ENCODE results near the gene CHN2.

The CHN2 gene

GRCh38 chr7:29310625-29311024, 116.0 kb downstream of the CHN2 start:
- no peak for DNase-seq (ENCODE audit: low read depth)

GRCh38 chr7:29311314-29311713, 116.7 kb downstream of the CHN2 start:
- no peak for DNase-seq (ENCODE audit: low read depth)

GRCh38 chr7:29314148-29314547, 119.6 kb downstream of the CHN2 start:
- no peak for DNase-seq (ENCODE audit: low read depth)

- no peak for DNase-seq (ENCODE audit: low read depth)
Observed at GRCh38 chr7:29315122-29315891, 120.7 kb downstream of the CHN2 start.

GRCh38 chr7:29315892-29316270, 121.3 kb downstream of the CHN2 start:
- DNase-seq (ENCODE audit: low read depth) = no peak

- DNase-seq (ENCODE audit: low read depth) = no peak
Observed at GRCh38 chr7:29316926-29317325, 122.4 kb downstream of the CHN2 start.

GRCh38 chr7:29318853-29319718, 124.5 kb downstream of the CHN2 start:
- no peak for DNase-seq (ENCODE audit: low read depth)

- no peak for DNase-seq (ENCODE audit: low read depth)
Observed at GRCh38 chr7:29319719-29320521, 125.3 kb downstream of the CHN2 start.

- DNase-seq (ENCODE audit: low read depth) = no peak
Observed at GRCh38 chr7:29320577-29320976, 126.0 kb downstream of the CHN2 start.

- DNase-seq (ENCODE audit: low read depth) = no peak
Observed at GRCh38 chr7:29322023-29322712, 127.6 kb downstream of the CHN2 start.

GRCh38 chr7:29325476-29325875, 130.9 kb downstream of the CHN2 start:
- DNase-seq (ENCODE audit: low read depth) = no peak

- no peak for DNase-seq (ENCODE audit: low read depth)
Observed at GRCh38 chr7:29326864-29327263, 132.3 kb downstream of the CHN2 start.

- no peak for DNase-seq (ENCODE audit: low read depth)
Observed at GRCh38 chr7:29327455-29327854, 132.9 kb downstream of the CHN2 start.

- no peak for DNase-seq (ENCODE audit: low read depth)
Observed at GRCh38 chr7:29328045-29328444, 133.5 kb downstream of the CHN2 start.

GRCh38 chr7:29328811-29329210, 134.2 kb downstream of the CHN2 start:
- no peak for DNase-seq (ENCODE audit: low read depth)

GRCh38 chr7:29329686-29330085, 135.1 kb downstream of the CHN2 start:
- no peak for DNase-seq (ENCODE audit: low read depth)

GRCh38 chr7:29330136-29330535, 135.6 kb downstream of the CHN2 start:
- no peak for DNase-seq (ENCODE audit: low read depth)

- no peak for DNase-seq (ENCODE audit: low read depth)
Observed at GRCh38 chr7:29331163-29331562, 136.6 kb downstream of the CHN2 start.

GRCh38 chr7:29332042-29332811, 137.7 kb downstream of the CHN2 start:
- DNase-seq (ENCODE audit: low read depth) = no peak

- no peak for DNase-seq (ENCODE audit: low read depth)
Observed at GRCh38 chr7:29332875-29333855, 138.6 kb downstream of the CHN2 start.

Measured in stimulated activated CD8-positive, alpha-beta memory T cell treated with anti-CD3 and anti-CD28 coated beads, Interleukin-4, amount 100 ng/mL, for 24 hours (primary cell).